ENCODE measurements around the gene POM121L2. TPM values are rescaled to one million over a fixed set of nuclear protein-coding genes. Genes with fewer than 3 reads are reported as not detected.

The POM121L2 gene
- total and polyA plus RNA-seq, 2 experiments from 2014 or later = not detected

- WGBS, 2 experiments (ENCODE audit: low coverage in 1 of 2, low lambda C conversion rate in 2 of 2, missing lambda C conversion rate in 2 of 2) = 6 to 11% methylated on average over 24 to 30 of the region's 30 CpGs
- peak overlapping the region; percentile 33 for H3K4me2 ChIP-seq (ENCODE audit: unreplicated experiment)
- H3K4me3 ChIP-seq = peak overlapping the region; percentile 10; the same call in 1 of the 2 replicates
- TF ChIP-seq EZH2phosphoT487 (IDR thresholded peaks at IDR 0.05; ENCODE audit: insufficient read depth, low read depth) = no peak
- no peak for TF ChIP-seq EZH2 (IDR thresholded peaks at IDR 0.05; ENCODE audit: insufficient read depth, poor library complexity, severe bottlenecking)
- no peaks in the 10 kb centered on the region for H3K9me2 ChIP-seq (ENCODE audit: insufficient read depth)
- H3K27ac ChIP-seq = no peak overlapping the region
- no peaks in the 10 kb centered on the region for H3K4me1 ChIP-seq (ENCODE audit: insufficient read depth)
- peak overlapping the region; percentile 36; the same call in 1 of the 2 replicates for H2AFZ ChIP-seq
- no peak for DNase-seq
- peaks cover 39% of the 10 kb centered on the region for H3K27me3 ChIP-seq (replicated peaks; ENCODE audit: insufficient read depth)
- in situ Hi-C loops (cut with MboI) = no loop called here
- no peaks in the 10 kb centered on the region for H3F3A ChIP-seq (ENCODE audit: insufficient read depth)
- no peaks in the 10 kb centered on the region for H3K9me3 ChIP-seq (ENCODE audit: low read depth)
- no peak overlapping the region for H3K9ac ChIP-seq
- H3K36me3 ChIP-seq (ENCODE audit: low read depth) = no peaks in the 10 kb centered on the region
- H4K20me1 ChIP-seq (ENCODE audit: insufficient read depth) = no peaks in the 10 kb centered on the region
- no peaks in the 10 kb centered on the region for H3K79me2 ChIP-seq (ENCODE audit: insufficient read depth)
Measured at GRCh38 chr6:27260836-27261375, 51.2 kb downstream of the POM121L2 start.

- in situ Hi-C loops (cut with MboI) = no loop called here
- no peak overlapping the region for H3K27ac ChIP-seq
Measured at GRCh38 chr6:27260369-27260768, 51.7 kb downstream of the POM121L2 start.

More at GRCh38 chr6:27260369-27260768, 51.7 kb downstream of the POM121L2 start:
- no peak overlapping the region for H3K9ac ChIP-seq
- no peaks in the 10 kb centered on the region for H3K36me3 ChIP-seq (ENCODE audit: low read depth)
- no peaks in the 10 kb centered on the region for H3F3A ChIP-seq (ENCODE audit: insufficient read depth)
- H3K4me1 ChIP-seq (ENCODE audit: insufficient read depth) = no peaks in the 10 kb centered on the region
- peak overlapping the region; percentile 10; the same call in 1 of the 2 replicates for H3K4me3 ChIP-seq
- DNase-seq = peak; percentile 11
- peaks cover 42% of the 10 kb centered on the region for H3K27me3 ChIP-seq (replicated peaks; ENCODE audit: insufficient read depth)
- no peak for TF ChIP-seq EZH2 (IDR thresholded peaks at IDR 0.05; ENCODE audit: insufficient read depth, poor library complexity, severe bottlenecking)
- no peak for TF ChIP-seq EZH2phosphoT487 (IDR thresholded peaks at IDR 0.05; ENCODE audit: insufficient read depth, low read depth)
- H3K9me2 ChIP-seq (ENCODE audit: insufficient read depth) = no peaks in the 10 kb centered on the region
- WGBS, 2 experiments (ENCODE audit: low coverage in 1 of 2, low lambda C conversion rate in 2 of 2, missing lambda C conversion rate in 2 of 2) = 5 to 8% methylated on average over 21 of the region's 21 CpGs
- no peaks in the 10 kb centered on the region for H4K20me1 ChIP-seq (ENCODE audit: insufficient read depth)
- H3K9me3 ChIP-seq (ENCODE audit: low read depth) = no peaks in the 10 kb centered on the region
- peak overlapping the region; percentile 36 for H2AFZ ChIP-seq
- H3K4me2 ChIP-seq (ENCODE audit: unreplicated experiment) = peak overlapping the region; percentile 33
- no peaks in the 10 kb centered on the region for H3K79me2 ChIP-seq (ENCODE audit: insufficient read depth)

Other genes starting within 250 kb of the POM121L2 start
- gene PRSS16, start 64.6 kb downstream of the POM121L2 start, total RNA-seq (2014; rRNA removed; shearing (Covaris generic)) = 0.86 TPM in 1 of 2 replicates, not detected in the other
- gene PRSS16, start 64.6 kb downstream of the POM121L2 start, polyA plus RNA-seq (2016; fragmentation: Nextera tagmentation; extraction: Ambion mirVana) = 0.20 TPM in 1 of 2 replicates, not detected in the other
- 1.4 and 4.7 TPM in 2 replicates for gene ZNF391, start 76.5 kb upstream of the POM121L2 start, total RNA-seq (2014; rRNA removed; shearing (Covaris generic))
- 2.3 and 2.4 TPM in 2 replicates for gene ZNF391, start 76.5 kb upstream of the POM121L2 start, polyA plus RNA-seq (2016; fragmentation: Nextera tagmentation; extraction: Ambion mirVana)
- gene ZNF184, start 160.8 kb upstream of the POM121L2 start, total RNA-seq (2014; rRNA removed; shearing (Covaris generic)) = 3.2 and 3.8 TPM in 2 replicates
- gene ZNF184, start 160.8 kb upstream of the POM121L2 start, polyA plus RNA-seq (2016; fragmentation: Nextera tagmentation; extraction: Ambion mirVana) = 3.8 TPM in 2 replicates

Measured in GM23248 (cell line).